CD4-positive, alpha-beta T cell treated with Interleukin-4 for 4 hours (primary cell): Measurements from ENCODE around the gene CLVS2.

Experiments
- DNase-seq: peaks from one replicate; pipeline ENCODE4 v3.0.0-alpha.2; 2020

The CLVS2 gene

GRCh38 chr6:123027408-123027807 is 31.4 kb downstream of the CLVS2 start:
- no peak for DNase-seq

DNA sequence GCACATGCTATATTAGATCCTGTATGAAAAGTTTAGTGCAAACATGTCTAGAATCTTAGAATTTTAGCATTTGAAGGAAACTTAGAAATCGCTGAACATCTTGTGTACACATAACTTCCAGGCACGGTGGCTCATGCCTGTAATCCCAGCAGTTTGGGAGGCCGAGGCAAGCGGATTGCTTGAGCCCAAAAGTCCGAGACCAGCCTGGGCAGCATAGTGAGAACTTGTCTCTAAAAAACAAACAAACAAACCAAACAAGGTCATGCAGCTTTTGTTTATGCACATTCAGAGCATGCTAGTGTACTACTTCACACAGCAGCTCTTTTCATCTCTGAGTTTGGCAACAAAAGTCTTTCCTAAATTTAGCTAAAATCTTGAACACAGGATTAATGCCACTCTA is 32.2 kb downstream of the CLVS2 start:
- DNase-seq, result no peak

GRCh38 chr6:123030282-123030681 is 34.2 kb downstream of the CLVS2 start:
- DNase-seq, result no peak

- no peak for DNase-seq
Measured at GRCh38 chr6:123036648-123037047, 40.6 kb downstream of the CLVS2 start.

- no peak for DNase-seq
Measured at GRCh38 chr6:123039431-123039830, 43.4 kb downstream of the CLVS2 start.

- no peak for DNase-seq
Measured at GRCh38 chr6:123042401-123042800, 46.4 kb downstream of the CLVS2 start.

GRCh38 chr6:123044341-123044860 is 48.4 kb downstream of the CLVS2 start:
- DNase-seq, result no peak

GRCh38 chr6:123053602-123054225 is 57.7 kb downstream of the CLVS2 start:
- no peak for DNase-seq

GRCh38 chr6:123055256-123055655 is 59.2 kb downstream of the CLVS2 start:
- no peak for DNase-seq

- DNase-seq, result no peak
Measured at GRCh38 chr6:123062670-123063069, 66.6 kb downstream of the CLVS2 start.

DNA sequence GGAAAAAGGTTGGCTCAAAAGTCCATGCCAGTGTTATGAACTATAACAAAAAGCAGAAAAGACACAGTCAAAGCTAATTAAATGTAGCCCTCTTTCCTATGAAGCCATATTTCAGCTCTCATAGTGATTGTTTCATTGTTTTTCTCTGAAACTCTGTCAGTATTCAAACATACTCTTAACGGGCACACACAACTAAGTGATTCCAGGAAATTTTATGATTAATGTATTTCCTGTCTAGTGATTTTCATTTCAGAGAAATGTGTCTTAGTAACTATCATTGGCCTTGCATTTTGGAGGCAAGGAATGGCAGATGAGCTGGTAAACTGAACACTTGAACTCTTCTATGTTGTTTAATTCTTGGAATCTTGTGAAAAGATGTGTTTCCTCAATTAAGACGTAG is 68.0 kb downstream of the CLVS2 start:
- no peak for DNase-seq

DNA sequence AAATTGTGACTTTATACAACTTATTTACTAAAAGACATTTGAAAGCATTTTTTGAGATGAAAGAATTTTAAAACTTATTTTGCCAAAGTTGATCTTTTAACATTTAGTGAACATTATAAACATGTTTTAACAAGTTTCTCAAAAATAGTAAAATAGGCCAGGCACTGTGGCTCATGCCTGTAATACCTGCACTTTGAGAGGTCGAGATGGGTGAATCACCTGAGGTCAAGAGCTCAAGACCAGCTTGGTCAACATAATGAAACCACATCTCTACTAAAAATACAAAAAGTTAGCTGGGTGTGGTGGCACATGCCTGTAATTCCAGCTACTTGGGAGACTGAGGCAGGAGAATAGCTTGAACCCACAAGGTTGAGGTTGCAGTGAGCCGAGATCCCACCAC is 78.6 kb downstream of the CLVS2 start:
- no peak for DNase-seq

GRCh38 chr6:123085403-123085802 is 89.4 kb downstream of the CLVS2 start:
- no peak for DNase-seq

GRCh38 chr6:123089226-123089625 is 93.2 kb downstream of the CLVS2 start:
- DNase-seq, result no peak

DNA sequence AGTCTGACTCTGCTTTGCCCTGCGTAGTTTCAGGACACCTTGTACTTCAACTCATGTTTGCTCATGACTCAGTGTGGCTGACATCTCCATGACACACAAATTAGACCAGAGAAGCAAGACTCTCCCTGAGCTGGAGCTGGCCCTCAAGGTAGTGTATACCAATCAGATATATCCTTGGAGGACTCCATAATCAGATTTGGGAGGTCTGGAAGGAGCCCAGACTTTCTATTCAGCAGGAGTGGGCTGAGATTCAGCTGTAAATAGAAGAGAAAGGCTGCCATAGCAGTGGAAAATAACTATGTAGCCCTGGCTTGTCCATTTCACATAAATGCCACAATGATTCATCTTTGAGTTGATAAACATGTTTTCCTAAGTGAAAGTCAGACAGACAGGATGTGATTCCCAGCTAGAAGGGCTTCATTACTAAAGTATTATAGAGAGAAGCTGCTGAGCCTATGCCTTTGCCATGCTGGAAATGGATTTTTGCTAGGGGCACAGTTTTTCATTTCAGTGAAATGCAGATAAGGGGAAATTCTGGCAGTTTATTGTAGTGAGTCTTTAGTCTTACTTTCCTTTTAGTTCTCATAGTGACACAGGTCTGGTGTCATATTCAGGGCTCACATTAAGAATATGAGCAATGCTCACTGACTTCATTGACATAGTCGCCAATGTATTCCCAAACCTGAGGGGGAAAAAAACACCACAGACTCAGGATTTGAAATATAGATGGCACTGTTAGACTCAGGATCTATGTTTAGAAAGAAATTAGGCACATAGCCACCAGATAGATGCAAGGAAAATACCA is 95.3 kb downstream of the CLVS2 start:
- no peak for DNase-seq

GRCh38 chr6:123091896-123092271 is 95.8 kb downstream of the CLVS2 start:
- DNase-seq, result no peak

- DNase-seq, result no peak
Measured at GRCh38 chr6:123094795-123095194, 98.8 kb downstream of the CLVS2 start.

DNA sequence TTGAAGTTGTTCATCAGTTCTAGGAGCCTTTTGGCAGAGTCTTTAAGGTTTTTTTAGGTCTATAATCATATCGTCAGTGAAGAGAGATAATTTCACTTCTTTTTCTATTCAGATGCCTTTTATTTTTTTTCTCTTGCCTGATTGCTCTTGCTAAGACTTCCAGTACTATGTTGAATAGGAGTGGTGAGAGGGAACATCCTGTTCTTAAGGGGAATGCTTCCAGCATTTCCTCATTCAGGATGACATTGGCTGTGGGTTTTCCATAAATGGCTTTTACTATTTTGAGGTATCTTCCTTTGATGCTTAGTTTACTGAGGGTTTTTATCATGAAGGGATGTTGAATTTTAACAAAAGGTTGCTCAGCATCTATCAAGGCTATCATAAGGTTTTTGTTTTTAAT is 109.5 kb downstream of the CLVS2 start:
- DNase-seq, result no peak

- no peak for DNase-seq
Measured at GRCh38 chr6:123116370-123116769, 120.3 kb downstream of the CLVS2 start.

GRCh38 chr6:123117145-123117908 is 121.3 kb downstream of the CLVS2 start:
- DNase-seq, result no peak

DNA sequence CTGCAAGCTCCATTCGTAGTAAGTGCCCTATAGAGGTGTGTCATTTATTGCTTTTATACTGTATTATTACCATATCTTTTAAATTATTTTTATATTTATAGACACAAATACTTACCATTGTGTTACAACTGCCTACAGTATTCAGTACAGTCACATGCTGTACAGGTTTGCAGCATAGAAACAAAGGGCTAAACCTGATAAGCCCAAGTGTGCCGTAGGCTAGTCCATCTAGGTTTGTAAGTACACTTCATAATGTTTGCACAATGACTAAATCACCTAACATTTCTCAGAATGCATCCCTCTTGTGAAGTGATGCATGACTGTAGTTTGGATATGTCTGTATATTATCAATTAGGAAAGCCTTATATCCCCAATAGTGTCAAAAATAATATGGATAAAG is 122.8 kb downstream of the CLVS2 start:
- no peak for DNase-seq
